GM10266 (cell line): ENCODE measurements around the gene USB1.

Experiments used
- DNase-seq: peaks from one replicate; pipeline ENCODE4 v3.0.0; 2012; ENCODE audit errors: extremely low spot score
- CTCF ChIP-seq: IDR thresholded peaks from 2 replicates; pipeline ENCODE4 v1.5.1; 2012; ENCODE audit warnings: mild to moderate bottlenecking, low read depth; ENCODE audit not compliant: control insufficient read depth, insufficient read depth; ENCODE audit errors: missing control alignments

The USB1 gene

DNA sequence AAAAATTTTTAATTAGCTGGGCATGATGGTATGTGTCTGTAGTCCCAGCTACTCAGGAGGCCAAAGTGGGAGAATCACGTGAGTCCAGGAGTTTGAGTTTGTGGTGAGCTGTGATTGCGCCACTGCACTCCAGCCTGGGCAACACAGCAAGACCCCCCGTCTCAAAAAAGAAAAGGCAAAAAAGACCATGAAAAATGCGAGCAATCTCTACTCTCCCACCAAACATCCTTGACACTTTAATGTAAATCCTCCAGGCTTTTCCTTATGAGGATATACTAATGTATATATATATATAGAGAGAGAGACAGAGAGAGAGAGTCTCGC lies 52.4 kb downstream of the USB1 start:
- no peak for TF ChIP-seq CTCF
- no peak for DNase-seq

GRCh38 chr16:58054289-58054688 lies 53.1 kb downstream of the USB1 start:
- TF ChIP-seq CTCF, result no peak
- no peak for DNase-seq

DNA sequence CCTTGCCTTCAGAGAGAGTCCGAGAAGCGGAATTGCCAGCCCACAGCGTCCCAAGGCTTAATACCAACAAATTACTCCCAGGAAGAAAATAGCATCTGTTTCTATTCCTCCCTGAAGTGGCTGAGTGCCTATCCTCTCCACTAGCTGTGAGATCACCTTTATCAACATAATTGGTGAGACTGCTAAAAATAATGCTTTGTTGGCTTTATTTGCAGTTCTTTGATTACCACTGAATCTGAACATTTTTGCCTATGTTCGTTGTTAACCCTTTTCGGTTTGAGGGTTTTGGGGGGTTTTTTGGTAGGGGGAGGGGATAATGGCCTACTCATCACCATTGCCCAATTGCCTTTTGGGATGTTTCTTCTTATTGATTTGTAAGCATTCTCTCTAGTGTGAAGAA lies 55.4 kb downstream of the USB1 start:
- TF ChIP-seq CTCF, result no peak
- DNase-seq, result no peak

GRCh38 chr16:58057121-58057520 lies 55.9 kb downstream of the USB1 start:
- DNase-seq, result no peak
- TF ChIP-seq CTCF, result no peak

DNA sequence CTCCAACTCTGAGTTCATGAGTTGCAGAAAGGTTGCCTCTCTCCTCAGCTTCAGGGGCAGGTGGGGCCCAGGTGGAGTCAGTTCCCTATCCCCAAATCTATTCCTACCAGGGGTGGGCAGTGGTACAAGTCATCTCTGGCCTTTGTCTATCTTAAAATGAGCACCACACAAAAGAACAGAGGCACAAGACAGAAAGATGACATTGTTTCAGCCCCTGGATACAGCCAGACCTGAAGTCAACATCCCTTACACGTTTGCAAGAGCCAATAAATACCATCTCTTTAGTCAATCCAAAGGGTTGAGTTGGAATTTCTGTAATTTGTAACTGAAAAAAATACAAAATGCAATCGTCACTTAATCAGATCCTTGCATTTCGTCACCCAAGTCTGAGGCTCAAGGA lies 56.6 kb downstream of the USB1 start:
- TF ChIP-seq CTCF, result no peak
- no peak for DNase-seq

- no peak for TF ChIP-seq CTCF
- DNase-seq, result no peak
Observed at GRCh38 chr16:58062821-58063220, 61.6 kb downstream of the USB1 start.

DNA sequence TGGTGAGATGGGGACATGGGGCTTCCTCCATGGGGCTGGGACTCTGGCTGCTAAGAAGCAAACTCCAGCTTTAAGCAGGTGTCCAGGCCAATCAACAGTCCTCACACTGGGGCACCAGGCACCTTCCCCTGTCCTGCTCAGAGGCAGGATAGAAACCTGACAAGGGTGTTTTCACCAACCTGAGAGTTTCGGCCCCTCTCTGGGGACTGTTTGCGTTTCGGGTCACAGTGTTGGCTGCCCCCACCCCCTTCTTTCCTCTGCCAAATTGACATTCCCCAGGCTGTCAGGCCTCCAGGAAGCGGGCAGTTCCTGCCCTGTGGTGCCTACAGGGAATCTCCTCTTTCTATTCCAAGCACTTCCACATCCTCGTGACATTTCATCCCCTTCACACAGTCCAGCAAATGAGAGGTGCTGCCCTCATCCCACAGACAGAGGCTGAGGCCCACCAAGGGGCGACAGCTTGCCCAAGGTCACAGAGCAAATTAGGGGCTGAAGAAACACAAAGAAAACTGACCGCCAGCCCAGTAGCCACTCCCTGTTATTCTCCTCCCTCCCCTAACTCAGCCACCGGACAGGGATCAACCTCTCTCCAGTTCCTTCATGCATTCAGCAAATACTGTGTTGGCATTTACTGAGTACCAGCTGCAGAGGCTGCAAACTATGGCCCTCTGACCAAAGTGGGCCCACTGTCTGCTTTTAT lies 62.3 kb downstream of the USB1 start:
- no peak for DNase-seq
- no peak for TF ChIP-seq CTCF
